ENCODE results near the gene ZBTB47.
A peak's percentile ranks its signal among the peaks of the same experiment; 100 is the strongest.

The ZBTB47 gene

GRCh38 chr3:42690766-42691680 lies 37.5 kb downstream of the ZBTB47 start:
- DNase-seq: peak in 22 of 42 donors; percentile 7 to 79 (median 50)
- intact Hi-C loops (cut with DNase I): no loop called here

DNA sequence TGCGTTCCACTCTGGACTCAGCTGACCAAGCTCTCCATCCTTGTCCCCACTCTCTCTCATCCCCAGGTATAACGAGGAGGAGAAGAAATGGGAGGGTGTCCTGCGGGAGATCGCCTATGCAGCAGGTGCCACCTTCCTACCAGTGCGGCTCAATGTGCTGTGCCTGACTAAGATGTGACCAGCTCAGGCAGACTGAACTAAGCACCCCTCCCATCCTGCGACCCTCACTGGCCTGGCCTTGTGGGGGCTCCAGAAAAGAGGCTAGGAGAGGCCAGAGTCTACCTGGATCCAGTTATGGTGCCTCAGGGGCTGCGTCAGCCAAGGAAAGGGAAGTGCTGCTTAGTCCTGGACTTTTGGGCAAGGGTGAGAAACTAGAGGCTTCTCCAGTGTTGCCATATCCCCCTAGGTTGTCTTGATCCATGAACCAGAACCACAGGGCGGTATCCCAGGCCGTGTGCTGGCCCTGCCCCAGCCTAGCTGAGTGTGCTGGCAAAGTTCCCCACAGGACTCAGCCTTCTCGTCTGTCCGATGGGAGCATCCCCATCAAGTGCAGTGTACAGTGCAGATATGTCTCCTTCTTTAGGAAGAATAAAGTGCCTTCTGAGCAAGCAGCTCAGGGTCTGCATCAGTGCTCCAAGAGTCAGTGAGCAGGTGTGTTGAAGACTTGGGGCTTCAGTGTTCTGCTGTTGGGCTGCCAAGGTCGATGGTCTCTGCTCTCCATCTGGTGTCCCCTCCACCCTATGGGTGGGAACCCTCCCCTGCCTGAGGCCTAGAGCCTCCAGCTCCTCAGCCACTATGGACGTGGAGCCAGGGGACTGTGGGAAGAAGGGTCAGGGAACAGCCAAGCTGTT lies 38.5 kb downstream of the ZBTB47 start:
- intact Hi-C loops (cut with DNase I): no loop called here
- peak in 15 of 42 donors; percentile 1 to 39 (median 13) for DNase-seq

- DNase-seq: peak in 14 of 42 donors; percentile 2 to 37 (median 11)
These were observed 39.4 kb downstream of the ZBTB47 start for GRCh38 chr3:42692667-42693529.

GRCh38 chr3:42693530-42693930 lies 40.0 kb downstream of the ZBTB47 start:
- intact Hi-C loops (cut with DNase I): no loop called here
- DNase-seq: peak in 8 of 42 donors; percentile 5 to 31 (median 13)

More at GRCh38 chr3:42692667-42693529, 39.4 kb downstream of the ZBTB47 start:
- intact Hi-C loops (cut with DNase I): no loop called here

- intact Hi-C loops (cut with DNase I): no loop called here
- DNase-seq: no peak
These were observed 40.9 kb downstream of the ZBTB47 start for GRCh38 chr3:42694366-42694765.

- intact Hi-C loops (cut with DNase I): no loop called here
- DNase-seq: peak in 12 of 42 donors; percentile 4 to 32 (median 10)
These were observed 43.1 kb downstream of the ZBTB47 start for GRCh38 chr3:42696356-42697288.

DNA sequence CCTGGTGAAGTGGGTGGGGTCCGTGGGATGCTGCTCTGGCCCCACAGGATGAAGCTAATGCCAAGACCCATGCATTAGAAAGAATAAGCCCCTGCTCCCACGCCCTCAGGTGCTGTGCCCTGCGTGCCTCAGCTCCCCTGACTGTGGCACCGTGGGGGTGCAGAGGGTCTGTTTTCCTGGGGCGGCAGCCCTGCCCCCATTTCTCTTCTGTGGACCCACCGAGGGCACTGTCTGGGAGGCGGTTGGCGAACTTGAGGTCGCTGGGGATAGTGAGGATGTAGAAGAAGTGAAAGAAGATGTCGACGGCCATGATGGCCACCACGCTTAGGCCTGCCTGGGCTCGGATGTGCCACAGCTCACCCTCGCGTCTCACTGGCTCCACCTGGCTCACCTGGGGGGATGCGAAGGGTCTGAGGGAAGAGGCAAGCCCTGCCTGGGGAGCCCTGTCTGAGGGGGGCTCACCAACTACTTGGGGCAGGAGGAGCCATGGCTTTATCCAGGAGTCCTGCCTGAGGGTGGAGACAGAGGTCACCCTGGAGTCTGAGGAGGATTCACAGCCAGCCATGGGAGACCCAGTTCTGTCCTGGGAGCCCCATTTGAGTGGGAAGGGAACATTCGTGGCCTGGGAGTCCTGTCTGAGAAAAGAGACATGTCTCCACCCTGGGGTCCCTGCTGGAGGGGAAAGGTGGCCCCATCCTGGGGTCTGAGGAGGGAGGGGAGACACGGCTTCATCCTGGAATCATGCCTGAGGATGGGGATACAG lies 44.0 kb downstream of the ZBTB47 start:
- intact Hi-C loops (cut with DNase I): no loop called here
- DNase-seq: peak in 12 of 42 donors; percentile 3 to 34 (median 10)

DNA sequence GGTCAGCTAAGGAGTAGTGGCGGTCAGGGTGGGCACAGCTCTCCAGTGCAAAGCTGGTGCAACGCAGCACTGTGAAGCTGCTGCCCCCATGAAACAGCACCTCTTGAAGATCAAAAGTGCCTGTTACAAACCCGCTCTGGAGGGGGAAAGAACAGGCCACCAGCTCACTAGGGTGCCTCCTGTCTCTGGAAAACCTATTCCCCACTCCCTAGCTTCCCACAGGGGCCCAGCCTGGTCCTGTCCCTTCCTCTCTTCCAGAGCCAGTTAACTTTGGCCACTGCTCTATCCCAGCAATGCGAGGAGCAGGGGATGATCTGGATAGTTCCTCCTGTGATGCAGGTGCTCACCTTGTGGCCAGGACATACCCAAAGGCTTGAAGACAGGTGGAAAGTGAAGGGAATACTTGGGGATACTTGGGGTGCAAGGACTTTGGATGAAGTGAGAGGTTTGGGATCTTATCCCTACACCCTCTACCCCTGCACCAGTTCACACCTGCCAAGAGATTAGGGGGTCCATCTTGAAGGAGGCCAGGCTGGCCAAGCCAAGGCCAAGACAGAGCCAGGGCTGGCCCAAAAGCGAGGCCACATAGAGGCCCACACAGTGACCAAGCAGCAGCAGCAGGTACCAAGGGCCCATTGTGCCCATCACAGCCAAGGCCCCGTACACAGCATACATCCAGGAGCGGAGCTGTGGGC lies 44.9 kb downstream of the ZBTB47 start:
- DNase-seq: peak in 13 of 42 donors; percentile 2 to 32 (median 6)

DNA sequence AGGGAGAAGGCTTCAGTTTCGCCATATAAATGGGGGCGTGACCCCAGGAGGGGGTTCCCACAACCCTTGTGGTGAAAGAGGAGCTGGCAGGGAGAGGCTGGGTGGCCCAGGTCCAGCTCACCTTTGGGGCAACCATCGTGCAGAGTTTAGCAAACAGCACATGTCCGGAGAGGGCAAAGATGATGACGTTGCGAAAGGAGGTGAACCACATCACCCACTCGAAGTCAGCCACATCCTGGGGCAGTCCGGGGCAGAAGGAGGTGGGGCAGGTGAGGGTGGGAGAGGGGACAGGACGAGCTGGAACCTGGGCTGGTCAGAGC lies 45.4 kb downstream of the ZBTB47 start:
- peak in 17 of 42 donors; percentile 1 to 41 (median 8) for DNase-seq
- intact Hi-C loops (cut with DNase I): no loop called here

More for the DNA sequence above, 44.9 kb downstream of the ZBTB47 start:
- intact Hi-C loops (cut with DNase I): no loop called here

- intact Hi-C loops (cut with DNase I): no loop called here
- peak in 18 of 42 donors; percentile 2 to 41 (median 13) for DNase-seq
These were observed 46.0 kb downstream of the ZBTB47 start for GRCh38 chr3:42699511-42699971.

- peak in 20 of 42 donors; percentile 3 to 42 (median 14) for DNase-seq
- intact Hi-C loops (cut with DNase I): no loop called here
These were observed 47.1 kb downstream of the ZBTB47 start for GRCh38 chr3:42700366-42701288.

- DNase-seq: peak; percentile 51 to 96 (median 86)
These were observed 48.0 kb downstream of the ZBTB47 start for GRCh38 chr3:42701371-42702065.

GRCh38 chr3:42702066-42702951 lies 48.8 kb downstream of the ZBTB47 start, which contains the start of gene HHATL:
Gene HHATL, minus strand, starts transcription at chr3:42702798. Its CDS starts 1,972 bp downstream, at chr3:42700826.
- intact Hi-C loops (cut with DNase I): no loop called here
- peak in 41 of 42 donors; percentile 31 to 86 (median 62) for DNase-seq

More at GRCh38 chr3:42701371-42702065, 48.0 kb downstream of the ZBTB47 start:
- intact Hi-C loops (cut with DNase I): no loop called here
